Measurements from ENCODE around the gene LIMD2. TPM values are rescaled to one million over a fixed set of nuclear protein-coding genes. Genes with fewer than 3 reads are reported as not detected.

LIMD2 gene
- total and polyA plus RNA-seq, 12 donors = 1.8 to 30.6 (median 3.7) TPM

DNA sequence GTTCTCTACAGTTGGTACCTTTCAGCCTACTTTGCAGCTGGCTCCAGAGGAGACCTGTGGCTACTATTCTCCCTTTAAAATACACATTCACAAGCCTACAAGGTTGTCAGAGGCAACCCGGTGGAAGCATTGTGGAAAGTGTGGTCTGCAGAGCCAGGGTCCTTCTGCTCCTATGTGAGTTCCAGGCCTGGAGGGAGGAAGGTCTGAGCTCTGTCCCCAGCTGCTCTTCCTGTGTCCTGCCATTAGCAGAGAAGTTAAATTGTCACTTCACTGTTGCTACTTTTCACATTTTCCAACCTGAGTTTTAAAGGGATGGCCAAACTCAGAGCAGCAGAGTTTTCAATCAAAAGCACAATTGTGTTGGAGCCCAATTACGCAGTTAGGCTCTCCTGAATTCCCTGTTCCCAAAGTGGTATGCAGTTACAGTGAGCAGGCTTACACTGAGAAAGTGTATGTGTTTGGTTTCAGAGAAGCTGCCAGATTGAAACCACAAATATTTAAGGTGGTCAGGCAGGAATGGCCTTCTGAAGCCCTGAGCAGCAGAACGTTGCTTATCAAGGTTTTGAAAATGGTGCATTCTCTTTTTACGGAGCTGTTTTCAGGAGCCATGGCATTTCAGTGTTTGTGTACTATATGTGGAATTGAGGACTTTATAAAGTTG lies 52.7 kb downstream of the LIMD2 start:
- Histone ChIP-seq H3K27me3 (no peaks in the 10 kb centered on the region), H3K4me1 (peaks cover 0 to 79% (median 33%) of the 10 kb centered on the region in 9 donors), H3K9me3 (no peaks in the 10 kb centered on the region), H3K27ac (peak overlapping the region in 4 of 10 donors; percentile 66 to 78 (median 72)), H3K36me3 (peaks cover 0 to 97% (median 20%) of the 10 kb centered on the region in 9 donors), H3K4me3 (no peak overlapping the region)
- intact Hi-C loops (cut with DNase I) = no loop called here
- TF ChIP-seq CTCF (IDR thresholded peaks at IDR 0.05) = no peak
- ATAC-seq = no peak
- 73 to 78% methylated on average over 4 of the region's 4 CpGs for WGBS, 2 donors
- no peak for DNase-seq

GRCh38 chr17:63646488-63646806 lies 53.5 kb downstream of the LIMD2 start:
- Histone ChIP-seq H3K27me3 (no peaks in the 10 kb centered on the region), H3K4me1 (peaks cover 0 to 86% (median 40%) of the 10 kb centered on the region in 9 donors), H3K27ac (peak overlapping the region in 5 of 10 donors; percentile 44 to 78 (median 72)), H3K9me3 (no peaks in the 10 kb centered on the region), H3K4me3 (no peak overlapping the region), H3K36me3 (peaks cover 0 to 90% (median 20%) of the 10 kb centered on the region in 9 donors)
- no peak for TF ChIP-seq CTCF (IDR thresholded peaks at IDR 0.05)
- DNase-seq = no peak
- WGBS, 2 donors = 97 to 98% methylated on average over 1 of the region's 1 CpG
- intact Hi-C loops (cut with DNase I) = no loop called here
- peak in 2 of 8 donors; percentile 12 to 23 for ATAC-seq

Other genes with a start within 250 kb of the LIMD2 start
- gene ACE, start 223.1 kb downstream of the LIMD2 start, total RNA-seq = 10 to 100 TPM in 9 of 10 donors, 1 to 10 TPM in 1; 2.0 to 25.8 (median 13.2) TPM
- 10 to 100 TPM in 1 of 2 donors, 1 to 10 TPM in 1; 3.0 to 10.1 TPM for gene ACE, start 223.1 kb downstream of the LIMD2 start, polyA plus RNA-seq
- gene KCNH6, start 176.8 kb downstream of the LIMD2 start, total RNA-seq = under 1 TPM in 1 of 10 donors, not detected in 9; 0.11 TPM
- gene KCNH6, start 176.8 kb downstream of the LIMD2 start, polyA plus RNA-seq = not detected
- 10 to 100 TPM; 35.2 to 60.7 (median 42.8) TPM for gene DCAF7, start 149.6 kb downstream of the LIMD2 start, total RNA-seq
- gene DCAF7, start 149.6 kb downstream of the LIMD2 start, polyA plus RNA-seq = 10 to 100 TPM; 10.2 to 16.9 TPM
- 10 to 100 TPM; 37.2 to 51.4 (median 45.2) TPM for gene TACO1, start 99.2 kb downstream of the LIMD2 start, total RNA-seq
- 10 to 100 TPM; 33.1 to 52.3 TPM for gene TACO1, start 99.2 kb downstream of the LIMD2 start, polyA plus RNA-seq
- gene MAP3K3, start 77.7 kb downstream of the LIMD2 start, total RNA-seq = 10 to 100 TPM; 30.6 to 79.3 (median 50.3) TPM
- gene MAP3K3, start 77.7 kb downstream of the LIMD2 start, polyA plus RNA-seq = 10 to 100 TPM; 21.1 to 29.4 TPM
- gene STRADA, start 41.7 kb upstream of the LIMD2 start, total RNA-seq = 10 to 100 TPM; 12.2 to 19.0 (median 17.7) TPM
- 10 to 100 TPM; 15.7 to 30.0 TPM for gene STRADA, start 41.7 kb upstream of the LIMD2 start, polyA plus RNA-seq
- 100 to 1,000 TPM in 3 of 10 donors, 10 to 100 TPM in 7; 76.7 to 153 (median 90.6) TPM for gene CCDC47, start 73.5 kb upstream of the LIMD2 start, total RNA-seq
- gene CCDC47, start 73.5 kb upstream of the LIMD2 start, polyA plus RNA-seq = 10 to 100 TPM; 32.0 to 86.7 TPM
- gene DDX42, start 74.0 kb upstream of the LIMD2 start, total RNA-seq = 10 to 100 TPM; 54.8 to 69.9 (median 65.0) TPM
- gene DDX42, start 74.0 kb upstream of the LIMD2 start, polyA plus RNA-seq = 10 to 100 TPM; 27.7 to 56.4 TPM
- gene PSMC5, start 127.3 kb upstream of the LIMD2 start, total RNA-seq = 100 to 1,000 TPM in 9 of 10 donors, 10 to 100 TPM in 1; 92.9 to 153 (median 119) TPM
- 100 to 1,000 TPM; 161 to 228 TPM for gene PSMC5, start 127.3 kb upstream of the LIMD2 start, polyA plus RNA-seq
- 10 to 100 TPM; 17.5 to 43.0 (median 28.4) TPM for gene FTSJ3, start 127.5 kb upstream of the LIMD2 start, total RNA-seq
- gene FTSJ3, start 127.5 kb upstream of the LIMD2 start, polyA plus RNA-seq = 10 to 100 TPM; 14.0 to 29.9 TPM
- 10 to 100 TPM; 11.6 to 35.7 (median 17.3) TPM for gene SMARCD2, start 142.6 kb upstream of the LIMD2 start, total RNA-seq
- 10 to 100 TPM; 23.6 to 31.3 TPM for gene SMARCD2, start 142.6 kb upstream of the LIMD2 start, polyA plus RNA-seq
- not detected for gene CSH2, start 173.6 kb upstream of the LIMD2 start, total RNA-seq
- gene CSH2, start 173.6 kb upstream of the LIMD2 start, polyA plus RNA-seq = not detected
- gene GH2, start 181.8 kb upstream of the LIMD2 start, total RNA-seq = not detected
- not detected for gene GH2, start 181.8 kb upstream of the LIMD2 start, polyA plus RNA-seq
- gene CSH1, start 196.4 kb upstream of the LIMD2 start, total RNA-seq = not detected
- not detected for gene CSH1, start 196.4 kb upstream of the LIMD2 start, polyA plus RNA-seq
- not detected for gene CSHL1, start 211.1 kb upstream of the LIMD2 start, total RNA-seq
- not detected for gene CSHL1, start 211.1 kb upstream of the LIMD2 start, polyA plus RNA-seq
- not detected for gene GH1, start 218.7 kb upstream of the LIMD2 start, total RNA-seq
- gene GH1, start 218.7 kb upstream of the LIMD2 start, polyA plus RNA-seq = not detected
- gene CD79B, start 232.2 kb upstream of the LIMD2 start, total RNA-seq = 1 to 10 TPM; 2.2 to 7.8 (median 3.4) TPM
- 10 to 100 TPM in 1 of 2 donors, 1 to 10 TPM in 1; 5.8 to 11.6 TPM for gene CD79B, start 232.2 kb upstream of the LIMD2 start, polyA plus RNA-seq